ENCODE results near the gene CMC2. TPM values are rescaled to one million over a fixed set of nuclear protein-coding genes. Genes with fewer than 3 reads are reported as not detected.

The CMC2 gene
- total RNA-seq, 1 donor from 2014 or later: 78.5 TPM

DNA sequence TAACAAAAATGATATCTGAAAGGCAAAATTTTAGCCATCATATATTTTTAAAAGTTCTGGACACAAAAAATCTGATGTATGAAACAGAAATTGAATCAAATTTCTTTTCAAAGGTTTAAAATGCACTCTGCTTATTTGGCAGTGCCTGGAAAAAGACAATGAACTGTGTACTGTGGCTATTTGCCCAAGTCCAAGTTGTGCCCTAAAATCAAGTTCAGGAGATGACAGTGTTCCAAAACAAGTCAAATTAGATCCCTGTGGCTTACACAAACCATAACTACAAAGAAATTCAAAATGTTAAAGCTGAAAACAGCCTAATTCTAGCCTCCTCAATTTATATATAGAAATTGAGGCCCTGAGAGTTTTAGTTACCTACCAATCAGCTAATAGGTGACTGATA, 25.6 kb downstream of the CMC2 start:
- intact Hi-C loops (cut with micrococcal nuclease): no loop called here

DNA sequence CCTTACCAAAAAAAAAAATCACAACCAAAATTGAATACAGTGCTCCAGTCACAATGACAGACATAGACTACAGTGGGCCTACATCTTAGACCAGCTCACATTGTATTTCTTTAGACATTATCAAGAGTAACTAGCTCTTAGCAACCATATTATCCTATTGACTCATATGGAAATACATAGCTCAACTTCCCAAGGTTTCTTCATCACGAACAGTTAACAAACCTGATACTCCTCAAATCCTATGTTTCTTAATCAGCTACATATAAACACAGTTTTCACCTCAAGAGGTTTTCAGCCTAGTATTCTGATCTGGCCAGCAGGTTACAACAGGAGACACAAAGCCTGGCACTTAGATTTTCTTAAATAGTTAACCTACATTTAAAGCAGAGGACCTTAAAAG, 29.7 kb downstream of the CMC2 start:
- intact Hi-C loops (cut with micrococcal nuclease): no loop called here

DNA sequence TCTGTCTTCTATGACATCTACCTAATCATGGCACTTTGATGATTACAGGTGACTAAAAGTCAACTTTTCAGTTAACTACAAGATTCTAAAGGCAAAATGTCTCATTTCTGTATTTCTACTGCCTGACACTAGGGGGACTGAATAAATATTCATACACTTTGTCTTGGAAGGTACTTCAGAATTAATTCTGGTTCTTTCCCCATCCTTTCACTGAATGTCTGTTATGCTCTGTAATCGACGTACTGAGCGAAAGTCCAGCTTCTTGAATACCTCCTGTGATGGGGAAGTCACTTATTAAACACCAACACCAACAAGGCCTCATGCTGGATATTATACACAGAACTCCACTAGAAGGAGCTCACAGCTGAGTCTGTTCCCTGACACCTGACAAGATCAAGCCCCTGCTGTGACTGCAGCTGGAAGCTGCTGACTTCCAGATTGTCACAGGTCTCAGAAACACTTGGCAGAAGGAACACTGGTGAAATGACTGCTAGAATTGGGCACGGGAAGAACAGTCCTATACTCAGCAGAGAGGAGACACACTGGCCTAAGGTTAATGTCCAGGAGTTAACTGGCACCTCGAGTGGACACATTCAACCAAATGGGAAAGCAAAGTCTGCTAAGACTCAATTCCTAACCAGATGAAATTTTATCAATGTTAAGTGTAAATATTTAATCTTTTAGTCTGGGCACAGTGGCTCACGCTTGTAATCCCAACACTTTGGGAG, 31.9 kb downstream of the CMC2 start:
- intact Hi-C loops (cut with micrococcal nuclease): loop anchor here (1.0 kb wide), 1 partner anchor 29 kb away; no protein-coding TSS in a partner anchor

DNA sequence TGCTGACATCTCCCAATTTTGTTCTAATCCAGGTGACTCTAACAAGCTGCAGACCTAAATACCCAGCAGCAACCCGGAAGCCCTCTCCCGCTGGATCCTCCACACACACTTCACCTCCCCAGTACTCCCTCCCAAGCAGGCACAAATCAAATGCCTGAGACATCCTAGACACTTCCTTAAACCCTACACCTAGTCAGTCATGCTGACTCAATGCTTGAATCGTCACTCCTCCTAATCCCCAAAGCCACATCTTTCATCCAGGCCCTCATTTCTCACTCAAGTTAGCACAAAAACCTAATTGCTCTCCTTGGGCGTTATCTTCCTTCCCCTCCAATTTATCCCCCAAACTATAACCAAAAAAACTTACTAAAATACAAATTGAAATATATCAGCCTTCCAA, 32.7 kb downstream of the CMC2 start:
- intact Hi-C loops (cut with micrococcal nuclease): loop anchor here (1.0 kb wide), 1 partner anchor 30 kb away; no protein-coding TSS in a partner anchor

DNA sequence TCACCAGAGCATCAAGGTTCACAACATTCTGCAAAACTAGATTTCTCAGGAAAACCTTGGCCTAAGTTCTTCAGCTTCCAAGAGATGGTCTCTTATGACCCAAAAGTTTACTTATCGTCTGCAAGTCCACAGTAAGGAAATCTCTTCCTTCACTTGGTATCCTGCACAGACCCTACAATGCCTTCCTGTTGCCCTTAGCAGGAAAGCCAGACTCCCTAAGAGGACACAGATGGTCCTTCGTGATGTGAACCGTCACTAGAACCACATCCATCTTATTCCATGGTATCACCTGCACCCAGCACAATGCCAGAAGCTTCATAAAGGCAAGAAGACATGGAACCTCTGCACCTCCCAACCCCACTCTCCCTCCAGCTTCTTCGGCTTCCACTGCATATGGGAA, 34.1 kb downstream of the CMC2 start:
- intact Hi-C loops (cut with micrococcal nuclease): no loop called here

DNA sequence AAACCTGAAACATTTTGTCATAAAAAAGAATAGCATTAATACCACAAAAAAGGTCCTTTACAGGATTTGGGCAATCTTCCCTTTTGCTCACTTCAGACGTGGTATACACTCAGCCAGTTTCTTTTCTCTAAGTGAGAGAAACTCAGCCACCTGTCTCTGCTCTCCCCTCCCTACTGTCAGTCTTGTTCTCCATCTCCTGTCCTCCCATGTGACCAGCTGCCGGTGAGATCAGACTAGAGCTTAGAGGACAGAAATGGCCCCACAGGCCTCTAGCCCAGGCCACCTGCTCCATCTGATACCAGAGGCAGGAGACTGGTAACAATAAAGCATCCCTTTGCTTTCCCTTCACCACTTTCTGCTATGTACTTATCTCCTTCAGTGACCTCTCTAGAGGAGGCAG, 34.9 kb downstream of the CMC2 start:
- intact Hi-C loops (cut with micrococcal nuclease): no loop called here

DNA sequence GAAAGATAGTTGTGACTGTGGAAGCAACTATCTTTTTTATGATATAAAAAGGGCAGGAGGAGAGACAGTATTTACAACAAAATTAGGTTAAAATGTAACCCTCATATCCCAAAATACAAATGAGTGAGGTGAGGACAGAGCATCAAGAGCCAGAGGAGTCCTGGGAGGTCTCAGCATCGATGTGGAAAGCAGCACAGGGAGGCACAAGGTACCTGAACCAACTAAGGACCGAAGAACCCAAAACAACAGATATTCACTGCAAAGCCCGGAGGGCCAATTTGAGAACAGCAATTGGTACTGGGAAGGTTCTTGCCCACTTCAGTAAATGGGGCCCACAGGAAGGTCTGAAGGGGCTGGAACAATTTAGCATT, 37.6 kb downstream of the CMC2 start:
- intact Hi-C loops (cut with micrococcal nuclease): no loop called here

DNA sequence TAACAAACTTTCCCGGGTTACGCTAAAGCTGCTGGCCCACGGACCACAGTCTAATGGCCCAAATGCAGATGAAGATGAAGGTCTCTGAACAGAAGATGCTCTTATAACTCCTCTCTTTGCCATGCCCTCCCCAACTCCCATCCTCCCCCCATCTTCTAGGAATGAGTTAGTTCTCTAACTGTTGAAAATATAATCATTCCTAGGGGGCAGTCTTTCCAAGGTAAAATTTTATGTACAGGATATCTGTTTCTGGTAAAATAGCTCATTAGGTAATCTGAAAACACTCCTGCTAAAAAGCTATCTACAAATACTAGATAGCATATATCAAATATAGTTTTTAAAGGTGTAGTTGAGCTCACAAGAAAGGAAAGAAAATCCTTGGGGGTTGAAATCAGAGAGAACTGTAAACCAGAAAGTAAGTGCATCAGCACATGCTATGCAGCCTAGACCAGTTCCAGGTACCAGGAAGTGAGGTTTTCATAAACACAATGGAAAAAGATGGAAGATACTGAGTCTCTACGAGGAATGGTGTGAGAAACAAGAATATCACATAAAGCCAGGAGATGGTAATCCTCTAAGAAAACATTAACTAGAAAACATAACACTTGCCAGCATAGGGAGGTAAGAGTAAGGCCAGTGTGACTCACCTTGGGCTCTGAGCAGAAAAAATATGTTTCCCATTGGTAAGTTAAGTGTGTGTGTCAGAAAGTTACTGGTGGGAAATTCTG, 38.1 kb downstream of the CMC2 start:
- intact Hi-C loops (cut with micrococcal nuclease): no loop called here

DNA sequence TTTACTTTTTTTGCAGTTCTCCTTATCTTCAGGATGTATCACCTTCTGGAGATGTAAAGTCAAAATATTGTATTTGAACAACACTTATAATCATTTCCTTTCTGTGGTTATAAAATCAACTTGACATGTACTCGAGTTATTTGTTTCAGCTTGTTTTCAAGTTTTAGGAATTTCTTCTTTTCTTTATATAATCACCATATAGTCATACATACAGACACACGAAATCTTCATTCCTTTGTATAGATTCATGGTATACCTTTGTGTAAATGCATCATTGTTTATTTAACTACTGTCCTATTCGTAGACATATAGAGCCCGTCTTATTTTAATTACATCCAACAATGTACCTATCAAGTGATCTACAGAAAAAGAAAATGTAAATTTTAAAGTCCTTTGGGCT, 40.1 kb downstream of the CMC2 start:
- intact Hi-C loops (cut with micrococcal nuclease): no loop called here

DNA sequence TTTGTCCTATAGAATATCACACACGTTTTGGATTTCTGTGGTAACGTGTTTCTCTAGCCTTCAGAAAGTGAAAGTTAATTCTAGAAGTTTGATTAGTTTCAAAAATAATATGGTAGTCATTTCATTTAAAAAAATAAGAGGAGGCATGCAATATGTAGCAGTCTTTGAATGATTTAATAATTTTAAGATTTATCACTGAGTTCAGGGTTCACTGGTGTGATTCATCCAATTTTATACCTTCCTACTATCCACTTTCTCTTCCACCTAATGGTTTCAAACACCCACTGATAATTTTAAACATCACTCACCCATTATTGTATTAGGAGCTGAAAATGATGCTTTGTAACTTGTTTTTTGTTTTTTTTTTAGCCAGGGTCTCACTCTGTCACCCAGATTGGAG, 42.3 kb downstream of the CMC2 start:
- intact Hi-C loops (cut with micrococcal nuclease): no loop called here

DNA sequence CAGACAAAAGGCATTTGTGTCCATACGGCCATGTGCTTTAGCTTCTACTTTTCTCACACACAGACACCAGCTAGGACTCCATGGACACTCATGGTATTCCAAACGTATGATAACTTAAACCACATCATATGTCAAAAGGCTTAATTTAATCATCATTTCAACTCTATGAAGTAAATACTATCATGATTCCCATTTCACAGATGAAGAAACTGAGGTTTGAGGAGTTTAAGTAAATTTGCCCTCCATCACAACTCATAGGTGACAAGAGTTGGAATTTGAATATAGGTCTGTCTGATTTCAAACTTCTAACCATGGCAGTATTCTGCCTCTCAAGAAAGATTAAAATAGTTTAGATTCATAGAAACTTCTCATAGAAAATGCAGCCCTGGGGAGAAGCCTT, 43.8 kb downstream of the CMC2 start:
- intact Hi-C loops (cut with micrococcal nuclease): no loop called here

DNA sequence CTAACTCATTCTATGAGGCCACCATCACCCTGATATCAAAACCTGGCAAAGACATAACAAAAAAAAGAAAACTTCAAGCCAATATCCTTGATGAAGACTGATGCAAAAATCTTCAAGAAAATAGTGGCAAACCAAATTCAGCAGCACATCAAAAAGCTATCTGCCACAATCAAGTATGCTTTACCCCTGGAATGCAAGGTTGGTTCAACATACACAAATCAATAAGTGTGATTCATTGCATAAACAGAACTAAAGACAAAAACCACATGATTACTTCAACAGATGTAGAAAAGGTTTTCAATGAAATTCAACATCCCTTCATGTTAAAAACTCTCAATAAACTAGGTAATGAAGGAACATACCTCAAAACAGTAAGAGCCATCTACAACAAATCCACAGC, 48.4 kb downstream of the CMC2 start:
- intact Hi-C loops (cut with micrococcal nuclease): no loop called here

DNA sequence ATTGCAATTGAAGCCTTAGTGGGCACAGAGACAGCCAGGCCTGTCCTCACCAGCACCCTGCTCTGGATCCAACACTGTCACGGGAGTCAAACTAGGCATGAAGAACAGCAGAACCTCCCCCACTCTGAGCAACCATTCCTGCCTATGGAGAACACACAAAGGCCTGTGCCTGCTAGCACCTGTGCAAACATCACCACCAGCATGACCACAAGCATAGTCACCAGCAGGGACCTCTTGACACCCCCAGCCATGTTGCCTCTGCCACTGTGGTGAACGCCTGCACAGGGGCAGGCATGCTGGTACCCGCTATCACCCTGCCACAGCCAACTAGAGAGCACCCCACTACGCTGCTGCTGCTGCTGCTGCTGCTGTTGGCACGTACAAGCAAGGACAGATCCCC, 51.7 kb downstream of the CMC2 start:
- intact Hi-C loops (cut with micrococcal nuclease): no loop called here

DNA sequence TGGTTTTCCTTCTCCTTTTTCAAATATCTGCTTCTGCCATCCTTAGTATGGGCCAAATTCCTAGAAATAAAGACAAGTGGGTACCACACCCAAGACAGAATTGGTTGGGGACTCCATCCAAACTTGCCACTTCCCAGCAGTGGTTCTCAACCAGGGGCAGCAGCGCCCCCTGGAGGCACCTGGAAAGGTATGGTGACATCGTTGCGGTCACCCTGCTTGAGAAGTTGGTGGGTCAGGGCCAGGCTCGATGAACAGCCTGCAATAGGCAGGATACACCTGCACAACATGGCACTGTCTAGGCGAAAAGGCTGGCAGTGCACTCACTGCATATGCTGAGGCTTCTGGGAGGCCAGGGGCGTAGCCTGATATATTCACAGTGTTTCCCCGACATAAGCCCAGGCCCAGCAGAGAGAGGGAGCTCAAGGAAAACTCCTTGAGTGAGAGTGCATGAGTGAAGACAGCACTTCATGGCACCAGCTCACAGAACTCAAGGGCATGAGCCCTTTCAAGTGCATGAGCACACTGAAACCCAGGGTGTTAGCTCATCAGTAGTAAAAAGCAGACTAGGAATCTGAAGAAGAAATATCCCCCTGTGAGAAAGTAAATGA, 57.7 kb downstream of the CMC2 start:
- intact Hi-C loops (cut with micrococcal nuclease): loop anchor here (1.0 kb wide), 1 partner anchor 422 kb away; no protein-coding TSS in a partner anchor

DNA sequence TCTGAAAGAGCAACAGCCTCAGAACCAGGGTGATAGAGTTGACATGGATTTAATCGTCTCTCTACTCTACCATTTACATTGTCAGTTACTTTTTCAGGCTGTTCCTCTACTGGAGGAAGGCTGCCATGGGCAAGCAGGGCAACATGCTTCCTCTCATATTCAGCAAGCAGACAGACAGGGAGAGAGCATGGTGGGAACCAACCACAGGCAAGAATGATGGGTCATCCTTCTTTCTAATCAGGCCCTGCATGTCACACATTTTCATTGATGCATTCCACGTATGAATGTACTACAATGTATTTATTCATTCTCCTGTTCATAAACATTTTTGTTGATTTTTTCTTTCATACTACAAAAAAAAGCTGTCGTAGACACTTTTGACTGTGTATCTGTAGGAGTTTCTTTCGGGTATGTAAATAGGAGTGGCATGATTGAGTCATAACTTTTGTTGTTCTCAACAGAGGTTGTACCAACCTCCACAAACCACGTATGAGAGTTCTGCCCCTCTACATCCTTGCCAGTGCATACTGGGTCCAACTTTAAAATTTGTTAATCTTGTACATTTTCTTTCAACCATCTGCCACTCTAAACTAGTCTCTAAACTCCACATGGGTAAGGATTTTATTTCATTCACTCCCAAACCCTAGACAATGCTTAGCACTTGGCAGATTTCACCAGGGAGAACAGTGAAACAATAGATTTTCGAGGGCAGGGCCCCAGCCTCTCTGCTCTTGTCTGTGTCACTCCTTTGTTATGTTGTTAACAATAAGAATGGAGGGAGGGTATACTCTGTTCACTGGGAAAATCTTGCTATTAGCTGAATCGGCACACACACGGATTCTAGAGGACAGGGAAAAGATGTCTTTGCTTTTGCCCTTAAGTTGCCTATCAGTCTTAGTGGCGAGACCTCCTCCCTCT, 58.7 kb downstream of the CMC2 start:
- intact Hi-C loops (cut with micrococcal nuclease): no loop called here

DNA sequence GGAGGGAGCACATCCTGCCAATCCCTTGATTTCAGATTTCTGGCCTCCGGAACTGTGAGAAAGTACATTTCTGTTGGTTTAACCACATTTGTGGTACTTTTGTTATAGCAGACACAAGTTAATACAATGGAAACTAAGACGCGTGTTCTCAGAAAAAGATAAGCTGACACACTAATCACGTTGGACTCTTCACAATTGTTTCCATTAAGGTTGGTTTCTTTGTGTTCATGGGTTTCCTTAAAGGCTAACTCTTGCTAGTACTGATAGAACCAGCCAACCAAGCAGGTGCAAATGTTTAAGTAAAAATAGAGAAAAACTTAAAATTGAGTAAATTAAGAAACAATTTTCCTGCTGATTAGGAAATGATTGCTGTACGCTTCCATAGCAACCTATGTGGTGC, 59.4 kb downstream of the CMC2 start:
- intact Hi-C loops (cut with micrococcal nuclease): no loop called here

DNA sequence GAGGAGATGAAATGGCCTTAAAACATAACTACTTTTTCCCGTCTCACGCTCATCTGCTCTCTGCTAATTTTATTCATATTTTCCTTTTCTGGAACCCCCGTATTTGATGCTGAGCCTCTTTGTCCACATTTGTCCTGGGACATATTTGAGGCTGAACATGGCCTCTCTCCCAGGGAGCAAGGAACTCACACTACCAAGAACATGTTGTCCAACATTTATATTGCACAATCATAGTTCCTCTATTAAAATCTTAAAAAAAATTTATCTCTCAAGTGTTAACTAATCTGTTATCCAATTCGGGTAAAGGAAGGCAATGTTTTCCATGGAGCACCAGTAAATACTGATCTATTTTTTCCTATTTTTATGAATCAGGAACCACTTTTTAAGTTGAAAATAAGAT, 60.2 kb downstream of the CMC2 start:
- intact Hi-C loops (cut with micrococcal nuclease): no loop called here

DNA sequence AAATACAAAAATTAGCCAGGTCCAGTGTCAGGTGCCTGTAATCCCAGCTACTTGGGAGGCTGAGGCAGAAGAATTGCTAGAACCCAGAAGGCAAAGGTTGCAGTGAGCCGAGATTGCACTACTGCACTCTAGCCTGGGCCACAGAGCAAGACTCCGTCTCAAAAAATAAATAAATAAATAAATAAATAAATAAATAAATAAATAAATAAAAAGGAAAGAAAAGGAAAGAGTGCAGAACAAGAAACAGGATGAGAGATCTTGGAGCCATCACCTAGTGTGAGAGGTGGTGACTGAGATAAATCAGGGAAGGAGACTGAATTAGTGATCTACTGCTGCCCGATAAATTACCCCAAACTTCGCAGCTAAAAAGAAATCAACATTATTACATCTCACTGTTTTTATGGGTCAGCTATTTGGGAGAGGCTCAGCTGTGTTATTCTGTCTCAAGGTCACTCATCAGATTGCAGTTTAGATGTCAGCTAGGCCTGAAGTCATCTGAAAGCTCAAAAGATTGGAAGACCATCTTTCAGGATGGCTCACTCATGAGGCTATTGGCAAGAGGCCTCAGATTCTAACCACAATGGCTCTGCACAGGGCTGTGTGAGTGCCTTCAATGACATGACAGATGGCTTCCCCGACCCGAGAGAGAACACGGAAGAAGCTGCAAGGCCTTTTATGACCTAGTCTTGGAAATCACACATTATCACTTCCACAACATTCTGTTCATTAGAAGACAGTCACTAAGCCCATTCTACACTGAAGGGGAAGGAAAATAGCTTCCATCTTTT, 66.4 kb downstream of the CMC2 start:
- intact Hi-C loops (cut with micrococcal nuclease): no loop called here

DNA sequence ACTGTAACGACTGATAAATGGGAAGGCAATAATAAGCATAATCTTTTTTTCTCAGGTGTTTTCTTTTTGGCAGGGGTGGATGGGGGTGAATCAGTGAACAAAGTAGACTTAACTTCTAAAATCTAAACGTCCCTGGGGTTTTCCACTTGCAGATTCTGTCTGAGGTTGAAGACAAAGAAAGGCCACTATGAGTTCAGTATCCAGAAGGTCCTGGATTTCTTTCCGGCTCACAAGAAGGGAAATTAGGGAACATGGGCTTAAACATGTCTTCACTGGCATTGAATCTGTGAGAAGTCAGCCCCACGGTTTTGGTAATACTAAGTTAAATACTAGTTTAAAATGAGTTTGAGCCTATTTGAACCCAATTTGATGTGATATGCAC, 67.8 kb downstream of the CMC2 start:
- intact Hi-C loops (cut with micrococcal nuclease): no loop called here

DNA sequence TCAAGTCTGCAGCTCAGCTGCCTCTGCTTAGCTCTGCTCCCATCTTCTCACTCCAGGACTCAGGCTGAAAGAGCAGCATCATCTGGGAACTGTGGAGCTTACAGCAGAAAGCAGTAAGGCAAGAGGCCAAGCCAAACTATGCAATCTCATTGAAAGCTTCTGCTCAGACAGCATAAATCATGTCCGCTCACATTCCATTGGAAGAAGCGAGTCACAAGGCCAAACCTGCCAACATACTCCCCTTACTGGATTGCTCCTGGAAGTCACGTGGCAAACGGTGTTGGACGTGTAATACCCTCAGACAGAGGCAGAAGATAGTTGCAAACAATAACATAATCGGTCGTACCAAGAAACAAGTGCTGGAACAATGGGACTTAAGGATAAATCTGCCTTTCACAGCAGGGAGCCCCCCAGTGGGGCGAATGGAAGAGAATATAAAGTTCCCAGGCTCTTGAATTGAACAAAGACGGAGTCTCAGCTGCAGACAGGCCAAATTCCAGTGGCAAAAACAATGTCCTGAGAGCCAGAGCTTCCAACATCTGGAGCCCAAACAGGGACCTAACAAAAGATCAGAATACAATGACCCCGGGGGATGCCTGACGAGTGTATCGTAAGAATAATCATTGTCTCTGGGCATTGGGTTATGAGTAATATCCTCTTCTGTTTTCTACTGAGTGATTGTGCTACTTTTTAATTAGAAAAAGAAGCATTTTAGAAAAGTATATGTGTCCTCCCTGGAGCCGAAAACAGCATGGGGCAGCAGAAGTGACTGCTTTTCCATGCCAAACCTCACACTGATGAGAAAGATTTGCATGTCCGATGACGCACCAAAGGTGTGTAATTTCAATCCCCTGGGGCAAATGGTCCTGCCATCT, 68.4 kb downstream of the CMC2 start:
- intact Hi-C loops (cut with micrococcal nuclease): no loop called here

All from T-helper 1 cell treated with Interleukin-12 subunit alpha and Interleukin-12 subunit beta and Interleukin-4 antibody, amounts not matched to agents 30 ng/mL and 1 ng/mL, for 36 hours (primary cell).